AG08395 (cell line): ENCODE measurements around the gene XRCC3.

Source experiments
- DNase-seq: peaks from one replicate; pipeline ENCODE4 v3.0.0; 2012; ENCODE audit warnings: mixed read lengths, low spot score

XRCC3 gene

GRCh38 chr14:103738701-103739451 lies 23.6 kb upstream of the XRCC3 start:
- DNase-seq: no peak

DNA sequence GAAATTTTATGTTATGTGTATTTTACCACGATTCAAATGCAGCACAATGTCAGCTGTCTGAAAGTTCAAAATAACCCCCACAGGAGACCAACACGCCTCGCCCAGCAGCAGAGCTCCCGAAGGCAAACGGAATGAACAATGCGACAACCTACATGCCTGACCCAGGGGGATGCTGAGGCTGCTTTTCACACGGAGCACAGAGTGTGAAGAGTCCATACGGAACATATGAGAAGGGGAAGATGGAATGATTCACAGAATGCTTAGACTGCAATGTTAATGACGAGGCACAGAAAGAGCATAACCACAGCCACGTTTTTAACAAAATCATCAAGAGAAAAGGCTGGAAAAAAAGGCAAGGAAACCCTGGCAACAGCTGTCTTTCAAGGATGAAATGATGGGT lies 22.9 kb upstream of the XRCC3 start:
- no peak for DNase-seq

- no peak for DNase-seq
Observed at GRCh38 chr14:103737432-103738045, 22.3 kb upstream of the XRCC3 start.

DNA sequence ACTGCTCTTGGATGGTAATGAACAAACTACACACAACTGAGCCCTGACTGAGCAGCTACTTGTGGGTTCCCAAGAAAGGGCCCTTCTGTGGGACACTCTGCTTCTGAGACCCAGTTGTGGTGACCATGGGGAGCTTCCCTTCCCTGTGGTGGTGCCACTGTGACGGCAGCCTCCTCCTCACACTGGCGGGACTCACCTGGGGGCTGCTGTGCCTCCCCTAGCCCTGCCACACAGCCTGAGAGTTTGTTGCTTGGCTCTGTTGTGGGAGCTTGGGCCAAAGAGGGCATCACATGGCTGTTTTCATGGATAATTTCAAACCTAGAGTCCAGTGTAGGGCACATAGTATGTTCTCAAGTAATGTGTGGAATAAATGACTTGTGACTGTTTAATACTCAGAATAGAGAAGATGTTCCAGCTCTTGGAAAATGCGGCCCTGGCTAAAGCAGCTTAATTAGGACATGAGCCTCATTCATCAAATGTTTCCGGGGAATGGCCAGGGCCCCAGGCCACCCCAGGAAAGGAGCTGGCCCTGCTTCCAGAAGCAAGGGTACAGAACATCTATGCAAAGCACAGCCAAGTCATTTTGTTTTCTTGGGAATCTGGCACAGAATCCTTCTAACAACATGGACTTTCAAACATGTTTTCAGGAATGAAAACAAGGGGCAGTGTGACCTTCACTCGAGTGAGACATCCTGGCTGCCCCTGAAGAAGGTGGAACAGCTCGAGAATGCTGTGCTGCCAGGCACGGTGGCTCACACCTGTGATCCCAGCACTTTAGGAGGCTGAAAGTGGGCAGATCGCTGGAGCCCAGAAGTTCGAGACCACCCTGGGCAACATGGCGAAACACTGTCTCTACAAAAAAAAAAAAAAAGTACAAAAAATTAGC lies 21.5 kb upstream of the XRCC3 start:
- DNase-seq: no peak

GRCh38 chr14:103735815-103736545 lies 20.7 kb upstream of the XRCC3 start:
- DNase-seq: no peak

- DNase-seq: no peak
Observed at GRCh38 chr14:103735439-103735814, 20.2 kb upstream of the XRCC3 start.

GRCh38 chr14:103735022-103735421 lies 19.8 kb upstream of the XRCC3 start:
- DNase-seq: no peak

DNA sequence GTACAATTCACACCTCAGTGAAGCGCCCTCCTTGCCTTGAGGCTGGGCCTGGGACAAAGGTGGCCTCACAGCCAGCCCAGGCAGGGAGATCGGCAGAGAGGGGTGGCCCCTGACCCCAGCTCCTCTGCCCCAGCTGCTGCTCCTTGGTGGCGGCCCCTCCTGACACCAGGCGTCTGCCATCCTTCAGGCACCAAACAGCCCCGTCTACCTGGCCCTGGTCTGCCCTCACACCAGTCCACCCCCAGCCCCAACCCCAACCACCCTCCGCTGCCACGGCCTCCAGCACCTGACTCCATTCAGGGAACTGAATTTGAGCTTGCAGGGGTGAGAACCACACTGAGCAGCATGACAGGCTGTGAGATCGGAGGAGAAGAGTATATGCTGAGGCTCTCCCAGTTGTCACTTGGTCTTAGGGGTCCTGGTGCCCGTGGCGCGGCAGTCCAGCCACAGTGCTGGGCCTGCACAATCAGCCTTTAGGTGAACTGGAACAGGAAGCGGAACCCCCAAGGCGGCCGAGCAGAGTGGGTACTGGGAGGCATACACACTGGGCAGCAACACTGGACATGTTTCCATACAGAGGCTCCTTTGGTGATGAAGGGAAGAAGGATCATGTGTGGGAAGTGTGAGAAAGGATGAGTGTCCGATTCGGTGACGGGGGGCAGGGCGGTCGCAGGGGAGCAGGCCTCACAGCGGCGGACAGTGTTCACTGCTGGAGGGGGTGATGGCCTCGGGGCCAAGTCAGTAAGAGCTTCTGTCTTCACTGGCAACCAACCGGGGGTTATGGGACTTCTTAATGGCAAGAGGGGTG lies 19.0 kb upstream of the XRCC3 start:
- no peak for DNase-seq

DNA sequence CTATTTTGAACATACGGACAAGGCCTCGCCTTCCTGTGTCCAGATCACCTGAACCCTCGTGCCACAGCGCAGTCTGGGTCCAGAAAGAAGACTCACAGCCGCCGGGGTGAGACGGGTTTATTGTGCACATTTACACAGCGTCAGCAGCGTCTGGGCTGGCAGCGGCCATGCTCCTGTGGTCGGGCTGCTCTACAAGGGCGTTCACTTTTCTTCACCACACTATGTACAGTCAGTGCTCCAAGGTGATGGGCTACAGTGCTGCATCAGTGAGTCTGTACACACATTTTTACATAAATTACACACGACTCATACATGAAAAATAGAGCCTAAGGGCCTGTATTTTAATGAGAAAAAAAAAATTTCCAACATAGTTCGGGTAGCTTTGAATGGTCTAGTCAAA lies 18.4 kb upstream of the XRCC3 start:
- DNase-seq: no peak

DNA sequence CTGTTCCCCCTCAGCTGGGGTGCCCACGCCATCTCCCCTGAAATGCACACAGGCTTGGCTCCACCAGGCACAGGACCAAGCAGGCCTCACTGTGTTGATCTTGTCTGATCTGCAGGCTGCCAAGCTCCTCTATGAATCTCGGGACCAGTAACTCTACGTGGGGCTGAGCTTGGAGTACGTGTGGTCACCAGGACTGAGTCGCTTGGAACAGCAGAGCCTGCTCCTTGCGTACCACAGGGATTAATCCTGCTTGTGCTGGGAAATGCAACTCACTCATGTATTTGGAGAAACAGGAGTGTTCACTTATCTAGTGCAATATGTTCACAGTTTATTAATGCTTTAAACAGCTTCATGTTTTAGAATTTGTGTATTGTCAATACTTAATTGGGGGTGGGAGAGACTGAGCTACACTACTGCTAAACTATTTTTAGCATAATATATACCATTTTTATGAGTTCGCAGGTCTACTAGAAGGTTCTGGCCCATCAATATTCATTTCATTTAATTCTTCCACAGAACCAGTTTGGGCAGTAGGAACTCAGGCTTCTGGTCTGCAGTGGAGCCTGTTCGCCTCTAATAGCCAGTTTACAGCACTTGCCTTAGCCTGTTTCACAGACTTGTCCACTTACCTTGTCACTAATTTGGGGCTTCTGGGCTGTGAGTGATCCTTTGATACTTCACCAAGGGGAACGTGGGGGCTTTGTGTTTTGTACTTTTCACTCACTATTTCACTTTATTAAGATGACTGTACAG lies 17.8 kb upstream of the XRCC3 start:
- DNase-seq: no peak

- no peak for DNase-seq
Observed at GRCh38 chr14:103731916-103732867, 16.9 kb upstream of the XRCC3 start.

DNA sequence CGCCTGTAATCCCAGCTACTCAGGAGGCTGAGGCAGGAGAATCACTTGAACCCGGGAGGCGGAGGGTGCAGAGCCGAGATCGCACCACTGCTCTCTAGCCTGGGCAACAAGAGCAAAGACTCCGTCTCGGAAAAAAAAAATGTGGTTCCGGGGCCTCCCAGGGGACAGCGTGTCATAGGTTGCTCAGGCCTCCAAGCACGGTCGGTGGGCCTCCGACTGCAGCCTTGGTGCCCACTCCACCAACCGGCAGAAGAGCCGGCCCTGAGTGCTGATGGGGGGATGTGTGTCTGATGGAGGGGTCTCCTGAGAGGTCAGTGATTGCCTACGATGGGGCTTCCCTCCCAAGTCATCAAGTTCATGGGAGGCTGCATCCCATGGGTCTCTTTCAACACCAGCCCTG lies 16.2 kb upstream of the XRCC3 start:
- no peak for DNase-seq

DNA sequence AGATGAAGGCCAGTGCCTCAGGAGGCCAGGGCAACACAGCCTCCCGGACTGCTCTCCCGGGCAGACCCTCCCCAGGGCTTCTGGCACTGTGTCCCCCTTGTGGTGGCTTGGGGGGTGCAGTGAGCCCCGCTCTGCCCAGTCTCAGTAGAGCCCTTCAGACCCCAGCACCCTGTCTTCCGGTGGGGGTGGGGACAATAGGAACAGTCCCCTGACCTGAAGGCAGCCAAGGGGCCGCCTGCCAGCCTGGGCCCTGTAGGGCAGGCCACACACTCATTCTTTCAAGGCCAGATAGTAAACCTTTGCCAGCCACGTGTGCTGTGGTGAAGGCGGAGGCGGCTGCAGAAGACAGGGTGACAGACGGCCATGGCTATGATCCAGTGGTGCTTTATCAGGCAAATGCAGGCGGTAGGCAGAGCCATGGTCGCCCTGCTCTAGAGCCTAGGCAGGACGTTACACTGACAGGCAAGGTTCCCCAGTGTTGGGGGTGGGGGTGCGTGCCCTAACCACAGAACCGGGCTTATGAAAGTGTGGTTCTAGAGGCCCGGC lies 15.3 kb upstream of the XRCC3 start:
- no peak for DNase-seq

- no peak for DNase-seq
Observed at GRCh38 chr14:103729496-103730448, 14.5 kb upstream of the XRCC3 start.

- DNase-seq: no peak
Observed at GRCh38 chr14:103728721-103729120, 13.5 kb upstream of the XRCC3 start.

DNA sequence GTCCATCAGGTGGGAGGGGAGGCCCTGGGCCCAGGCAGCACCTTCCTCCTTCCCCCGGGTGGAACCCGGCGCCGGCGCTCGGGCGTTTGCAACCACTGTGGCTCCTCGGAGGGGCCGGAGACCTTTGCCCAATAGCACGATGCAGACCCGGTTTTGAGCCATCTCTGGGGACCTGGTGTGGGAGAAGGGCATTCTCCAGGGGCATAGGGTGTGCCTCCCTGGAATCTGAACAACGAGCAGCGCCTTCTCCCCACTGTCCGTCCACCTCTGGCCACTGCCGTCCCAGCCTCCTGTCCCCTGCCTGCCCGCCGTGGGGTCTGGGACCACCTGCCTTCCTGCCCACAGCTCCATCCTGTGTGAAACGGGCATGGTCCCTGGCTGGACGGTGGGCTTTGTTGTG lies 12.9 kb upstream of the XRCC3 start:
- no peak for DNase-seq

DNA sequence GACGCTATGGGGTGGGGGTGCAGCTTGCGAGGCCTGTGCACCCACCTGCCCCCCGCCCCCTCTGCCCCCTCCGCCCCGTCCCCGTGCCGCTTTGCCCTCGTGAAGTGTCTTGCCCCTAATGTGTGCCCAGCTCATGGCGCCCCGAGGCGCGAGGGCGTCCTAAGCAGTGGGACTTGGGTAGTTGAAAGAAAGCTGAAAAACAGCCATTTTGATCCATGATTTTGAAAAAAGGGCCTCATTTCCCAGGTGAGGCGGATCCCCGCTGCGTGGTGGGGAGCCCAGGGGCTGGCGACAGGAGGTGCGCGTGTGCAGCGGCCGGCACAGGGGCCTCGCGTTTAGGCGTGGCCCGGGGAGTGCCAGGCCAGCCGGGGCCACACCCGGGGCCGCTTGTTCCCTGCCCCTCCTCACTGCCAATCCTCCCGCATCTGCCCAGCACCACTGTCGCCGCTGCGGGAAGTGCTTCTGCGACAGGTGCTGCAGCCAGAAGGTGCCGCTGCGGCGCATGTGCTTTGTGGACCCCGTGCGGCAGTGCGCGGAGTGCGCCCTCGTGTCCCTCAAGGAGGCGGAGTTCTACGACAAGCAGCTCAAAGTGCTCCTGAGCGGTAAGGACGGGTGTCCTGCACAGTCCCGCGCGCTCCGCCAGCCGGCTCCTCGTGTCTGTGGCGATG lies 12.2 kb upstream of the XRCC3 start:
- DNase-seq: no peak
